ENCODE results near the gene BZW1.
"Not testable (repeated sequence)": the region's sequence is repeated elsewhere in the genome, so short reads cannot be mapped to it uniquely, and the experiment has no call there.

Gene BZW1

GRCh38 chr2:200791905-200792304, 19.8 kb upstream of the BZW1 start:
- DNase-seq (ENCODE audit: low read depth): no peak

GRCh38 chr2:200794143-200794542, 17.6 kb upstream of the BZW1 start:
- DNase-seq (ENCODE audit: low read depth): no peak

DNA sequence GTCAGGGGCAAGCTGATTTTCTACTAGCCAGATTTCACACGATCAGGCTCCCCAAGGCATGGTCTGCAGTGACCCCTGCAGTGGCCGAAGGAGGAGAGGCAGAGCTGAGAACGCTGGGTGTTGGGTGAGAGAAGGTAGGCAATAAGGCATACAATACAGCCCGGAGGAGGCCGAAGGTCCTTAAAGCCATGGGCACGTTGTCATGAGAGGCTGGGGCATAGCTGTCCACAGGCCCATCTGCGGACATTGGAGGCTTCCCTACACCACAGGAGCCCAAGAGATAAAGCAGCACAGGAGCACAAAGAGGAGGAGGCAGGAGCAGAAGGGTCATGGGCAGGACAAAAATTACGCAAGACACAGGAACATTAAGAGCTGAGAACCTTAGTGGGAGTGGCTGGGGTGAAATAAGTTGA, 16.7 kb upstream of the BZW1 start:
- DNase-seq (ENCODE audit: low read depth): no peak

GRCh38 chr2:200796561-200796960, 15.1 kb upstream of the BZW1 start:
- DNase-seq (ENCODE audit: low read depth): no peak

- no peak for DNase-seq (ENCODE audit: low read depth)
Measured at GRCh38 chr2:200797242-200797770, 14.4 kb upstream of the BZW1 start.

DNA sequence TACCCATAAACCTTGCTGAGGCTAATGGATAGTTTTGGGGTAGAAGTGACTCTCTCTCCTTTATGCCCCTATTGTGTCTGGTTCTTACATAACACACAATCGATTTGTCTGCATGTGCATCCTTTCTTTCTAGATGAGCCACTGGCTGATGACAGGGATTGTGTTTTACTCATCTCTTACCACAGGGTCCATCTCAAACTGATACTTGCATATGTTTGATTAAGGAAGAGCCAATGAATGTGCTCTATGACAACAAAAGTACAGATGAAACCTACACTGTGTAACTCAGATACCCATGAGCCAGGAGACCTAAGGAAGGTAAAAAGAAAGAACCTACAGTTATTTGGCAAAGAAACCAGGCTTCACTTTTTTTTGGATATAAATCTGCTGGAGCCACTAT, 13.2 kb upstream of the BZW1 start:
- no peak for DNase-seq (ENCODE audit: low read depth)

GRCh38 chr2:200800458-200800857, 11.3 kb upstream of the BZW1 start:
- DNase-seq (ENCODE audit: low read depth): no peak

GRCh38 chr2:200801431-200801830, 10.3 kb upstream of the BZW1 start:
- DNase-seq (ENCODE audit: low read depth): not testable (repeated sequence)

DNA sequence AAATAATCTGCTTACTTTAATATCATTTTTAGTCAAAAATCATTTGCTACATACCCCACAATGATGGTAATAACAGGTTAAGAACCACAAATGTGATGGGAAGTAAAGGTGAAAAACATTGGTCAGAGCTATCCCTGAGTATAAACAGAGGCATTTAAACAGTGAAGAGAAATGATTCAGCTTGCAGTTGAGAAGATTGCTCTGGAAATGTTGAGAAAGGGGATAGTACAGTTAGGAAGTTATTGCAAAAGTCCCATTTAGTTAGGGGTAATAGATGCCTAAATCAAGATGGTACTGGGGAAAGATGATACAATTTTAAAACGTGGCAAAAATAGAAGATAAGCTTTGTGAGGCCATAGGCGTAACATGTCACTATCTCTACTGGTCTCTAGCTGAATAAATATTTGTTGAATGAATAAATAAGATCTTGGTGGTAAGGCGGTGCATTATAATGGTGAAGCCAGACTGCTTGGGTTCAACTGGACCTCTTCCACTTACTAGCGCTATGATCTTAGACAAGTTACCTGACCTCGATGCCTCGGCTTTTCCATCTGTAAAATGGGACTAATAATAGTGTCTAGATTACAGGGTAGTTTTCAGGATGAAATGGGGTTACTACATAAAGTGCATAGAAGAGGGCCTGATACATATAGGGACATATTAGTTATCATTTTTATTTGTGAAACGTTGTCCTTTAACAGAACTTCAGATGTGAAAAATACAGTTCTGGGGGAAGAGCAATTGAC, 2.0 kb upstream of the BZW1 start:
- DNase-seq (ENCODE audit: low read depth): no peak

- DNase-seq (ENCODE audit: low read depth): no peak
Measured at GRCh38 chr2:200810252-200810997, 1.3 kb upstream of the BZW1 start.

DNA sequence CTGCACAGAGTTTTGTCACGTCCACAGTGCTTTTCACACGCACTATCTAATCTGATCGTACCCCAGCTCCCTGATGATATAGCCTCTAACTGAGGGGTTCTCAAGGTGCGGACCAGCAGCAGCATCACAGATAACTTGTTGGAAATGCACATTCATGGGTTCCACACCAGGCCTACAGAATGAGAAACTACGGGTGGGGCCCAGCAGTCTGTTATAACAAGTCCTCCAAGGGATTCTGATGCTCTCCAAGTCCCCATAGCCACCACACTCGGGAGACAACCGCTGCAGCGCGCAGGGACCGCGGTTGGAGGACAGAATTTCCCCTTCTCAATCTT, 745 bp upstream of the BZW1 start:
- DNase-seq (ENCODE audit: low read depth): no peak

GRCh38 chr2:200812122-200813022, 662 bp downstream of the BZW1 start:
- peak; percentile 45 for DNase-seq (ENCODE audit: low read depth)

DNA sequence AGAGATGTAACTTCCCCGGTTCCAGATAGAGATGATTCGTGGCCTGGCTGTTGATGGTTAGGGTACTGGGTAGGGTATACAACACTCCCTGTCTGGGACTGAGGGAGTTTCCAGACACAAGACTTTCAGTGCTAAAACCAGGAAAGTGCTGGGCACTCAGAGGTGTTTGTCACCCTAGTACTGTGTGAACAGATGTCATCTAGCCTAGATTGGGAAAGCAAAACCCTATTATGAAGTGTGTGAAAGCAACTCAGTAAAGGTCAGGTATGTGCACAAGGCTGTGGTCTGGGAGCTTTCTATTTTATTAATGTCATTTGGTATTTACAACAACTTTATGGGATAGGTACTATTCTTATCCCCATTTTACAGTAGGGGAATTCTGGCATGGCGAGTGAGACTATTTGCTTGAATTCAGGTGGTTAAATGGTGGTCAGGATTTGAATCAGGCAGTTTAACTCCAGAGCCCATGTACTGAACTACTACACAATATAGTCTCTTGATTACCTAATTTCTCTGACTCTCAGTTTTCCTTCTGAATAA, 2.6 kb downstream of the BZW1 start:
- peak; percentile 9 for DNase-seq (ENCODE audit: low read depth)

- no peak for DNase-seq (ENCODE audit: low read depth)
Measured at GRCh38 chr2:200814917-200815316, 3.2 kb downstream of the BZW1 start.

GRCh38 chr2:200818732-200819131, 7.0 kb downstream of the BZW1 start:
- not testable (repeated sequence) for DNase-seq (ENCODE audit: low read depth)

- DNase-seq (ENCODE audit: low read depth): no peak
Measured at GRCh38 chr2:200820573-200821234, 9.0 kb downstream of the BZW1 start.

DNA sequence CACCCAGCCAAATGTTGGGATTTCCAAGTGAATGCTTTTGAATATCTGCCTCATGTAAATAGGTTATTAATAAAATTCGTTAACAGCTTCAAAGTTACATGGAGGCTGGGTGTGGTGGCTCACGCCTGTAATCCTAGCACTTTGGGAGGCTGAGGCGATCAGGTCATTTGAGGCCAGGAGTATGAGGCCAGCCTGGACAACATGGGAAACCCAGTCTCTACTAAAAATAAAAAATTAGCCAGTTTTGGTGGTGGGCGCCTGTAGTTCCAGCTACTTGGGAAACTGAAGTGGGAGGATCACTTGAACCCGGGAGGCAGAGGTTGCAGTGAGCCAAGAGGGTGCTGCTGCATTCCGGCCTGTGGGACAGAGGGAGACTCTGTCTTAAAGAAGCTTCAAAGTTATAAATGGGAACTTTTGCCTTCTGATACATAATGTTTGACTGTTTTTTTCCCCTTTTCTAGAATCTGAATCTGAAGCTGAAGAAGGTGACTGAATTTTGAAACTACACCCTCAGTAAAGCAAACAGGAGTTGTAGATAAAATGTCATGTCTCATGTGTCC, 10.1 kb downstream of the BZW1 start:
- no peak for DNase-seq (ENCODE audit: low read depth)

DNA sequence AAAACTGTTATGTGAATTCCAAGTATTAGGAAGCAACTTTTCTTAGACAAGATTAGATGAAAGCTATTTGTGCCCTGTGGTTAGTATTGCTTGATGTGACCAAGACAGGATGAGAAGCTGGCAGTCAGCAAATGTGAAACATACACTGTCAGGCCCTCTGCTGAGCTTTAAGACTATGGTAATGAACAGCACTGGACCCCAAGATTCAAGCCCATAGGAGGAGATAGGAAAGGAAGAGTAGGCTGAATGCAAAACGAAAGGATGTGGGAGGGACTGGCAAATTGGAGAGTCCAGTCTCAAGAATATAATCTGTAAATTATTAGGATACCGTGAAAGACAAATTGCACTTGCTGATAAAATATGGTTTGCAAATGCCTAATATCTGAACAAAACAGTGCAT, 16.4 kb downstream of the BZW1 start:
- no peak for DNase-seq (ENCODE audit: low read depth)

DNA sequence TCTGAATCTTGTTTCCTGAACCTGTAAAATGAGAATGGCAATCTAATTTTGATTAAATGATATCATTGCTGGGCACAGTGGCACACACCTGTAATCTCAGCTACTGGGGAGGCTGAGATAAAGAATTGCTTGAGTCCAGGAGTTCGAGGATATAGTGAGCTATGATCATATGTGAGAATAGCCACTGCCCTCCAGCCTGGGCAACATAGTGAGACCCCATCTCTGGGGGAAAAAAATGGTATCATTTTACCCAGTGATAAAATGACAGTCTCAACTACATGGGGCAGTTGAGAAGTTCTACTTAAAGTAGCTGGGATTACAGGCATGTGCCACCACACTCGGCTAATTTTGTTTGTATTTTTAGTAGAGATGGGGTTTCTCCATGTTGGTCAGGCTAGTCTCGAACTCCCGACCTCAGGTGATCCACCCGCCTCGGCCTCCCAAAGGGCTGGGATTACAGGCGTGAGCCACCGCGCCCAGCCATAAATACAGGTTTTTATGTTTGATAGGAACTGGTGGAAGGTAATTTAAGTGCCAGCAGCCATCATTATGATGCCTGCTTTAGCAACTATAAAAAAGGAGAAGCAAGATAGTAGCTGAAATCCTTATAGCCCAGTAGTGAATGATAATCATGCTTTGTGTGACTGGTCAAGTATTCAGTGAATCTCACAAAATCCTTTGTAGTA, 17.0 kb downstream of the BZW1 start:
- DNase-seq (ENCODE audit: low read depth): no peak

DNA sequence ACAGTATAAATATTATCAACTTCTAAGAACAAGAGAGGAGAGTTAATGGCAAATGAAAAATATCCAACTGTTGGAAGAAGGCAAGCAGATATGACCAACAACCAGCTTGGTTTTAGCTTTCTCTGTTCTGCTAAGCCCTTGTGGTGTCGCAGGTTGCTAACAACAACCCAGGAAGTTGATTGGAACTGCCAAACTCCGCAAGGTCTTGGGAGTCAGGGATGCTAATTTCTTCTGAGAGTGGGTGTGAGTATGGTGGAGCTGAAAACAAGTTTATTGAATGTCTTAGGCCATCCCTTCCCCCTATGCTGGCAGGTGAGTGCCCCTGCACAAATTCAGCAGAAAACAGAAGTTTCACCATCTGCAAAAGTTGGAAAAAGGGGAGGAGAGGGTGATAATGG, 17.5 kb downstream of the BZW1 start:
- DNase-seq (ENCODE audit: low read depth): no peak

DNA sequence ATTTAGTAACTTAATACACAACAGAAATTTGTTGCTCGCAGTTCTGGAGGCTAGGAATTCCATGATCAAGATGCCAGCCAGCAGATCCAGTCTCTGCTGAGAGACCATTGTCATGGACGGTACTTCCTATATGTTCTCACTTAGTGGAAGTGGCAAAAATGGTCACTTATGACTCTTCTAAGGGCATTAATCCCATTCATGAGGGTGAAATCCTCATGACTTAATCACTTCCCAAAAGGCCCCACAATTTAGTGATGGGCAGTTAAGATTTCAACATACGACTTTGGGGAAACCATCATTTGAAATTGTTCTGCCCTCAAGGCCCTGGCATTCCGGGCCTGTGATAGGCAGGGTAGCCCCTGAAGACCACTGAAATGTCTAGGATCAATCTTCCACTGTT, 23.0 kb downstream of the BZW1 start:
- no peak for DNase-seq (ENCODE audit: low read depth)

Data from activated T-cell treated with anti-CD3 and anti-CD28 coated beads for 24 hours (primary cell).